Smooth muscle cell (in vitro differentiated cells): ENCODE data around the gene AKAP8L. TPM values are rescaled to one million over a fixed set of nuclear protein-coding genes. Genes with fewer than 3 reads are reported as not detected.
"Not testable (repeated sequence)": the region's sequence is repeated elsewhere in the genome, so short reads cannot be mapped to it uniquely, and the experiment has no call there.

ENCODE experiments used
- DNase-seq: peaks from one replicate; lab custom pipeline; 2025; ENCODE audit not compliant: unreplicated experiment; lab: John Stamatoyannopoulos, UW
- H2AFZ ChIP-seq: fragments of 200-600 bp; sonication (generic); 2 replicates; pipeline ENCODE4 v1.6.0; 2016; ENCODE audit warnings: antibody characterized with exemption, low read depth, mild to moderate bottlenecking
- H3F3A ChIP-seq: fragments of 200-600 bp; sonication (generic); 2 replicates; pipeline ENCODE4 v1.6.0; 2017; ENCODE audit warnings: antibody characterized with exemption, low read depth
- H3K27ac ChIP-seq: fragments of 200-600 bp; sonication (generic); 2 replicates; pipeline ENCODE4 v1.5.1; 2016; ENCODE audit warnings: low read depth, mild to moderate bottlenecking
- H3K27me3 ChIP-seq: fragments of 200-600 bp; sonication (generic); 2 replicates; pipeline ENCODE4 v1.6.1; 2016; ENCODE audit warnings: low read depth, mild to moderate bottlenecking
- H3K36me3 ChIP-seq: fragments of 200-600 bp; sonication (generic); 2 replicates; pipeline ENCODE4 v1.5.1; 2016; ENCODE audit warnings: low read depth
- H3K4me1 ChIP-seq: fragments of 200-600 bp; sonication (generic); 2 replicates; pipeline ENCODE4 v1.5.1; 2016; ENCODE audit warnings: low read depth
- H3K4me2 ChIP-seq: fragments of 200-600 bp; sonication (generic); 2 replicates; pipeline ENCODE4 v1.6.0; 2016; ENCODE audit warnings: mild to moderate bottlenecking
- H3K4me3 ChIP-seq: fragments of 200-600 bp; sonication (generic); 2 replicates; pipeline ENCODE4 v1.5.1; 2016; ENCODE audit warnings: mild to moderate bottlenecking
- H3K79me2 ChIP-seq: fragments of 200-600 bp; sonication (generic); 2 replicates; pipeline ENCODE4 v1.6.0; 2016; ENCODE audit warnings: low read depth, mild to moderate bottlenecking
- H3K9ac ChIP-seq: fragments of 200-600 bp; sonication (generic); 2 replicates; pipeline ENCODE4 v1.6.0; 2016; ENCODE audit warnings: low read depth
- H3K9me3 ChIP-seq: fragments of 200-600 bp; sonication (generic); replicated peaks from 2 replicates; pipeline ENCODE4 v1.5.1; 2016; ENCODE audit warnings: low read depth
- H4K20me1 ChIP-seq: fragments of 200-600 bp; sonication (generic); 2 replicates; pipeline ENCODE4 v1.6.0; 2016; ENCODE audit warnings: low read depth
- WGBS: methylation state at CpG from one replicate; pipeline ENCODE4 v1.1.7; 2016; ENCODE audit warnings: low lambda C conversion rate; 5-methylcytosine and 5-hydroxymethylcytosine counted together
- polyA plus RNA-seq: library from polyadenylated mRNA; unstranded; fragments of >200 nt; fragmentation: Nextera tagmentation; extraction: Ambion mirVana; gene quantifications from 2 replicates; pipeline ENCODE4 v1.2.1, GENCODE V29; 2016
- total RNA-seq: library from RNA; depleted of rRNA; stranded (reverse); fragments of >200 nt; gene quantifications from 2 replicates; pipeline ENCODE4 v1.2.3, GENCODE V29; 2014
- TF ChIP-seq, protein P1 (sequence below): fragments of 200-600 bp; sonication (generic); IDR thresholded peaks from 2 replicates; pipeline ENCODE4 v1.5.1; 2017; ENCODE audit warnings: borderline replicate concordance, mild to moderate bottlenecking, antibody characterized with exemption; ENCODE audit not compliant: insufficient read depth, poor library complexity, severe bottlenecking

AKAP8L gene
- total and polyA plus RNA-seq, 2 experiments from 2014 or later = 61.9 to 105 TPM

DNA sequence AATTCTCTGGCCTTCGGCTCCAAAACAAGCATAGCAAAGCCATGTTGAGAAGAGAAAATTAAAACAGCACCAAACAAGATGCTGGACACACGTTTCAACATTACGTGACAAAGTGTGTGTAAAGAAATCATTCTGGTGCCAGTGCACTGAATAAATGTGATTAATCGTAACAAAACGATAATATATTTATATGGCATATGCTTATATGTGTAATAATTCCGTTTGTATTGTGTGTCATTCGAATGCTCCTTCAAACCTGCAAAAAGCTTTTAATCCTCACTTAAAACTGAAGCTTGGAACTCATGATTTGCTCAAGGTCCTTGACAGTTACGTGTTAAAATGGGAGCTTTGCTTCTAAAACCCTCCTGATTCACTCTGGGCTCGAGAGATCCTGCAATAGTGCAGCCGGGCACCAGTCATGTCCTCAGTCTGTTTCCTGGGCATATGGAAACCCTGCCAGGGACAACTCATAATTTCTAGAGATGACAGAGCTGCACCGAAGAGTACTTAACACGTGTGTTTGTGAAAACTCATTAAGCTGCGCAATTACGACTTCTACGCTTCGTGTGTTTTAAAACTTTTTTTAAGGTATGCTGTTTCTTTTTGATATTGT is 731 bp upstream of the AKAP8L start:
- TF ChIP-seq, protein P1, sequence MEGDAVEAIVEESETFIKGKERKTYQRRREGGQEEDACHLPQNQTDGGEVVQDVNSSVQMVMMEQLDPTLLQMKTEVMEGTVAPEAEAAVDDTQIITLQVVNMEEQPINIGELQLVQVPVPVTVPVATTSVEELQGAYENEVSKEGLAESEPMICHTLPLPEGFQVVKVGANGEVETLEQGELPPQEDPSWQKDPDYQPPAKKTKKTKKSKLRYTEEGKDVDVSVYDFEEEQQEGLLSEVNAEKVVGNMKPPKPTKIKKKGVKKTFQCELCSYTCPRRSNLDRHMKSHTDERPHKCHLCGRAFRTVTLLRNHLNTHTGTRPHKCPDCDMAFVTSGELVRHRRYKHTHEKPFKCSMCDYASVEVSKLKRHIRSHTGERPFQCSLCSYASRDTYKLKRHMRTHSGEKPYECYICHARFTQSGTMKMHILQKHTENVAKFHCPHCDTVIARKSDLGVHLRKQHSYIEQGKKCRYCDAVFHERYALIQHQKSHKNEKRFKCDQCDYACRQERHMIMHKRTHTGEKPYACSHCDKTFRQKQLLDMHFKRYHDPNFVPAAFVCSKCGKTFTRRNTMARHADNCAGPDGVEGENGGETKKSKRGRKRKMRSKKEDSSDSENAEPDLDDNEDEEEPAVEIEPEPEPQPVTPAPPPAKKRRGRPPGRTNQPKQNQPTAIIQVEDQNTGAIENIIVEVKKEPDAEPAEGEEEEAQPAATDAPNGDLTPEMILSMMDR = no peak
- peaks cover 37% of the 10 kb centered on the region for H4K20me1 ChIP-seq
- peaks cover 14% of the 10 kb centered on the region for H3K36me3 ChIP-seq
- H3K79me2 ChIP-seq = peaks cover 43% of the 10 kb centered on the region
- H2AFZ ChIP-seq = no peak overlapping the region
- H3K27ac ChIP-seq = peak overlapping the region; percentile 11
- H3K4me1 ChIP-seq = peaks cover 19% of the 10 kb centered on the region
- WGBS = 56% methylated on average over 16 of the region's 16 CpGs
- H3K4me2 ChIP-seq = peak overlapping the region; percentile 91
- H3K4me3 ChIP-seq = peak overlapping the region; percentile 48
- DNase-seq = no peak
- no peaks in the 10 kb centered on the region for H3K9me3 ChIP-seq
- H3K27me3 ChIP-seq = no peaks in the 10 kb centered on the region
- peak overlapping the region; percentile 24 for H3K9ac ChIP-seq
- H3F3A ChIP-seq = peaks cover 9% of the 10 kb centered on the region

DNA sequence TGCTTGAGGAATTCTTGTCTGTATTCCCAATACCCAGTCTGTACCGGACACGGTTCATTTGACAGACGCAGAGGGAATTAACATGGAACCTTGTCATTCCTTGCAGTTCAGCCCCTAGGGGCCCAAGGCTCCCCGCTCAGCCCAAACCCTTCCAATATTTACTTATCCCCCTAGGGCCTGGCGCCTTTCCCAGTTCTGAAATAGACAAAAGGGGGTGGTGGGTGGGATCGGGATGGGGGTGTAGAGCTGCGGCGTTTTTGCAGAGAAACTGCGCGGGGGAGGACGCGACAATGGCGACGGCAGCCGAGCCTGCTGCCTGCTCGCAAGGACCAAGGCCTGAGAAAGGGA is 583 bp downstream of the AKAP8L start:
- TF ChIP-seq, protein P1 = no peak
- Histone ChIP-seq H3K9ac (peak overlapping the region; percentile 90), H3K4me1 (peaks cover 19% of the 10 kb centered on the region), H3K27me3 (no peaks in the 10 kb centered on the region), H3K4me2 (peak overlapping the region; percentile 95), H3K9me3 (no peaks in the 10 kb centered on the region), H2AFZ (peak overlapping the region; percentile 15), H3K36me3 (peaks cover 3% of the 10 kb centered on the region), H4K20me1 (peaks cover 50% of the 10 kb centered on the region), H3F3A (peaks cover 9% of the 10 kb centered on the region), H3K4me3 (peak overlapping the region; percentile 62), H3K27ac (peak overlapping the region; percentile 76), H3K79me2 (peaks cover 56% of the 10 kb centered on the region)
- no peak for DNase-seq
- under 1% methylated on average over 16 of the region's 16 CpGs for WGBS

DNA sequence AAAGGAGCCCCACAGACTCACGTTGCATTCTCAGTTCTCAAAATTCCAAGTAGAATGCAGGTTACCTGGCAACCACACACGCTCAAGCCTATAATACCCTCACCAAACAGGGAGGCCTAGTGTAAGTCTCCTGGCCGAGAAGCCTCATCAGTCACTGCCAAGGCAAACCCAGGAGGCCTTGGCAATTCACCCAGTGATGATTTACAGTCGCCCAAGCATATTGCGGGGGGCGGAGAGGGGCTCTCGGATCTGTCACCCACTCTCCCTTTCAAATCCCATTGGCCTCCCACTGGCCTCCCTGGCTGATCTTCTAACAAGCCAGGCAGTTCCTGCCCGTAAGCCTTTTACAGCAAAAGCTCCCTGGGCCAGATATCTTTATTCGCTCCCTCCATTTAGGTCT is 1.1 kb downstream of the AKAP8L start:
- peak overlapping the region; percentile 90 for H3K9ac ChIP-seq
- peaks cover 61% of the 10 kb centered on the region for H3K79me2 ChIP-seq
- WGBS = 22% methylated on average over 9 of the region's 9 CpGs
- H3F3A ChIP-seq = peaks cover 9% of the 10 kb centered on the region
- DNase-seq = no peak
- TF ChIP-seq, protein P1 = no peak
- peak overlapping the region; percentile 76 for H3K27ac ChIP-seq
- peaks cover 19% of the 10 kb centered on the region for H3K4me1 ChIP-seq
- H3K27me3 ChIP-seq = no peaks in the 10 kb centered on the region
- peak overlapping the region; percentile 95 for H3K4me2 ChIP-seq
- H2AFZ ChIP-seq = no peak overlapping the region
- H3K36me3 ChIP-seq = no peaks in the 10 kb centered on the region
- peaks cover 55% of the 10 kb centered on the region for H4K20me1 ChIP-seq
- no peaks in the 10 kb centered on the region for H3K9me3 ChIP-seq
- peak overlapping the region; percentile 62 for H3K4me3 ChIP-seq

GRCh38 chr19:15412832-15413231 is 6.0 kb downstream of the AKAP8L start:
- Histone ChIP-seq H3K9ac (no peak overlapping the region), H3K4me3 (no peak overlapping the region), H2AFZ (no peak overlapping the region), H3K9me3 (no peaks in the 10 kb centered on the region), H3K27me3 (no peaks in the 10 kb centered on the region), H3F3A (no peaks in the 10 kb centered on the region), H4K20me1 (peaks cover 100% of the 10 kb centered on the region), H3K27ac (peak overlapping the region; percentile 13), H3K4me1 (peaks cover 13% of the 10 kb centered on the region), H3K36me3 (peaks cover 6% of the 10 kb centered on the region), H3K4me2 (peak overlapping the region; percentile 54), H3K79me2 (peaks cover 100% of the 10 kb centered on the region)
- TF ChIP-seq, protein P1 = no peak
- no peak for DNase-seq
- 83% methylated on average over 4 of the region's 4 CpGs for WGBS

DNA sequence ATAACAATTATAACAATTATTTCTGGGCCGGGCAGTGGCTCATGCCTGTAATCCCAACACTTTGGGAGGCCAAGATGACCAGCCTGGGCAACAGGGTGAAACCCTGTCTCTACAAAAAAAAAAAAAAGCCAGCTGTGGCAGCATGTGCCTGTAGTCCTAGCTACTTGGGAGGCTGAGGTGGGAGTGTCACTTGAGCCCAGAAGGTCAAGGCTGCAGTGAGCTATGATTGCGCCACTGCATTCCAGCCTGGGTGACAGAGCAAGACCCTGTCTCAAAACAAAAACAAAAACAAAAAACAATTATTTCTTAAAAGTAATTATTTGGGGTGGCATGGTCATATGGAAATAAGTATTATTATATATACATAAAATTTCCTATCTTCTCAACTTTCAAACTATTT is 7.4 kb downstream of the AKAP8L start:
- not testable (repeated sequence) for H3K36me3 ChIP-seq, H3K4me1 ChIP-seq, H3K9me3 ChIP-seq, DNase-seq, H3K27me3 ChIP-seq, H3F3A ChIP-seq, H2AFZ ChIP-seq, H3K4me3 ChIP-seq, H3K4me2 ChIP-seq, H3K9ac ChIP-seq
- Histone ChIP-seq H3K79me2 (peaks cover 100% of the 10 kb centered on the region), H4K20me1 (peaks cover 100% of the 10 kb centered on the region), H3K27ac (peak overlapping the region; percentile 15)
- WGBS = 96% methylated on average over 2 of the region's 2 CpGs
